HG03066 (cell line): Measurements from ENCODE around the gene DNAJC24.

Experiments
- ATAC-seq: cut with Tn5 transposase; IDR thresholded peaks from one replicate; pipeline ENCODE4 v1.9.1; 2021; ENCODE audit warnings: low read depth; ENCODE audit not compliant: unreplicated experiment

Gene DNAJC24

GRCh38 chr11:31478223-31478590, 108.5 kb downstream of the DNAJC24 start:
- no peak for ATAC-seq

DNA sequence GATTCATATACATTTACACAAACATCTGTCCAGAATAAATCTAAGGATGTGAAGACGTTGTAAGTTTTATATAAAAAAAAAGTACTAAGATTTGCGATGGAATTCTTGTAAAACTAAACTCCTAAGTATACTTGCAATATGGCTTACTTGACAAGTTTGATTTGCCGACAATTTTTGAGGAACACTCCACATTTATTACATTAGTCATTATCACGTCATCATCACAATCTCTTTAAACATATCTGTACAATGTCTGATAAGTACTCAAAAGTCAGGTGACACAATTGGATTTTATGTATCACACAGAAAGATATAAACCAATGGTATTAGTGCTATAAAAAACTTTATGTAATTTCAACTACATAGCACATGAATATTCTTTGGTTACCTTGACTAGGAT, 109.4 kb downstream of the DNAJC24 start:
- no peak for ATAC-seq

DNA sequence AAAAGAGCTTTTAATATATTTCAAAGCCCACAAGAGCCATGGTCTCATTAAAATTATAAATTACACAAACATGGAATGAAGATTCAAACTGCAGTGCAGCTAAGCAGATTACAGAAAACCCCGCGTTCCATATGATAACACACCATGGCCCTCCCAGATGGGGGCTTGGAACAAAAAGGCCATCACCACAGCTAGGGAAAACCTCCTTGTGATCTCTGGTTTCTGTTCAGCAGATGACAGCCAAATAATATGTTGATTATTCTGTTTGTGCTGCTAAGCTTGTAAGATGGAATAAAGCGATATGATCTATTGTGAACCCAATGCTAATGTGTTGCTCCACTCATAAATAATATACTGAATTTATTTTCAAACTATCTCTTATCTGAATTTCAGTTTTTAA, 111.3 kb downstream of the DNAJC24 start:
- no peak for ATAC-seq
